Nephron progenitor cell (in vitro differentiated cells): ENCODE data around the gene NOS1AP.

Source experiments
- DNase-seq: peaks from one replicate; pipeline ENCODE4 v3.0.0; 2021
- H3K27ac Mint-ChIP-seq: 2 replicates; pipeline ENCODE4 v1.8.0; 2021; ENCODE audit warnings: mild to moderate bottlenecking, moderate library complexity, mixed read lengths
- H3K27me3 Mint-ChIP-seq: 2 replicates; pipeline ENCODE4 v1.8.0; 2021; ENCODE audit warnings: mild to moderate bottlenecking, low read depth, mixed read lengths; ENCODE audit not compliant: poor library complexity
- H3K36me3 Mint-ChIP-seq: 2 replicates; pipeline ENCODE4 v1.8.0; 2021; ENCODE audit warnings: low read depth, mixed read lengths
- H3K4me1 Mint-ChIP-seq: 2 replicates; pipeline ENCODE4 v1.8.0; 2021; ENCODE audit warnings: mixed read lengths
- H3K4me3 Mint-ChIP-seq: 2 replicates; pipeline ENCODE4 v1.8.0; 2021; ENCODE audit warnings: mild to moderate bottlenecking, moderate library complexity, mixed read lengths
- H3K9me3 Mint-ChIP-seq: 2 replicates; pipeline ENCODE4 v1.8.0; 2021; ENCODE audit warnings: mild to moderate bottlenecking, moderate library complexity, mixed read lengths
- CTCF ChIP-seq: fragments of 200-600 bp; sonication (generic); IDR thresholded peaks from 2 replicates; pipeline ENCODE4 v1.5.0; 2021; ENCODE audit warnings: antibody characterized with exemption

Gene NOS1AP

GRCh38 chr1:162214202-162214601 lies 144.7 kb downstream of the NOS1AP start:
- no peaks in the 10 kb centered on the region for H3K36me3 Mint-ChIP-seq
- H3K4me1 Mint-ChIP-seq = peaks cover 70% of the 10 kb centered on the region
- TF ChIP-seq CTCF = no peak
- H3K27ac Mint-ChIP-seq = no peak overlapping the region
- H3K27me3 Mint-ChIP-seq = peaks cover 4% of the 10 kb centered on the region
- H3K9me3 Mint-ChIP-seq = no peaks in the 10 kb centered on the region
- no peak for DNase-seq
- H3K4me3 Mint-ChIP-seq = no peak overlapping the region

- Mint-ChIP-seq H3K27me3 (peaks cover 4% of the 10 kb centered on the region), H3K4me1 (peaks cover 82% of the 10 kb centered on the region), H3K27ac (peak overlapping the region; percentile 50), H3K9me3 (no peaks in the 10 kb centered on the region), H3K4me3 (no peak overlapping the region), H3K36me3 (no peaks in the 10 kb centered on the region)
- TF ChIP-seq CTCF = no peak
- peak; percentile 30 for DNase-seq
Measured at GRCh38 chr1:162215902-162216301, 146.4 kb downstream of the NOS1AP start.

- Mint-ChIP-seq H3K4me3 (no peak overlapping the region), H3K27me3 (peaks cover 7% of the 10 kb centered on the region), H3K4me1 (peaks cover 83% of the 10 kb centered on the region), H3K36me3 (no peaks in the 10 kb centered on the region), H3K27ac (no peak overlapping the region), H3K9me3 (no peaks in the 10 kb centered on the region)
- TF ChIP-seq CTCF = no peak
- DNase-seq = no peak
Measured at GRCh38 chr1:162216604-162217003, 147.1 kb downstream of the NOS1AP start.

GRCh38 chr1:162217706-162218105 lies 148.2 kb downstream of the NOS1AP start:
- Mint-ChIP-seq H3K36me3 (no peaks in the 10 kb centered on the region), H3K4me1 (peaks cover 83% of the 10 kb centered on the region), H3K27ac (no peak overlapping the region), H3K4me3 (no peak overlapping the region), H3K27me3 (peaks cover 3% of the 10 kb centered on the region), H3K9me3 (no peaks in the 10 kb centered on the region)
- DNase-seq = no peak
- no peak for TF ChIP-seq CTCF

GRCh38 chr1:162218546-162218945 lies 149.1 kb downstream of the NOS1AP start:
- no peak overlapping the region for H3K4me3 Mint-ChIP-seq
- H3K4me1 Mint-ChIP-seq = peaks cover 83% of the 10 kb centered on the region
- no peak for DNase-seq
- no peaks in the 10 kb centered on the region for H3K36me3 Mint-ChIP-seq
- TF ChIP-seq CTCF = no peak
- peaks cover 3% of the 10 kb centered on the region for H3K27me3 Mint-ChIP-seq
- H3K9me3 Mint-ChIP-seq = no peaks in the 10 kb centered on the region
- no peak overlapping the region for H3K27ac Mint-ChIP-seq

GRCh38 chr1:162218975-162219374 lies 149.5 kb downstream of the NOS1AP start:
- H3K4me1 Mint-ChIP-seq = peaks cover 83% of the 10 kb centered on the region

More at GRCh38 chr1:162218975-162219374, 149.5 kb downstream of the NOS1AP start:
- Mint-ChIP-seq H3K9me3 (no peaks in the 10 kb centered on the region), H3K27ac (no peak overlapping the region), H3K4me3 (no peak overlapping the region), H3K27me3 (peaks cover 3% of the 10 kb centered on the region), H3K36me3 (no peaks in the 10 kb centered on the region)
- DNase-seq = no peak
- no peak for TF ChIP-seq CTCF
